ENCODE data around the gene CBFA2T3.

Gene CBFA2T3

DNA sequence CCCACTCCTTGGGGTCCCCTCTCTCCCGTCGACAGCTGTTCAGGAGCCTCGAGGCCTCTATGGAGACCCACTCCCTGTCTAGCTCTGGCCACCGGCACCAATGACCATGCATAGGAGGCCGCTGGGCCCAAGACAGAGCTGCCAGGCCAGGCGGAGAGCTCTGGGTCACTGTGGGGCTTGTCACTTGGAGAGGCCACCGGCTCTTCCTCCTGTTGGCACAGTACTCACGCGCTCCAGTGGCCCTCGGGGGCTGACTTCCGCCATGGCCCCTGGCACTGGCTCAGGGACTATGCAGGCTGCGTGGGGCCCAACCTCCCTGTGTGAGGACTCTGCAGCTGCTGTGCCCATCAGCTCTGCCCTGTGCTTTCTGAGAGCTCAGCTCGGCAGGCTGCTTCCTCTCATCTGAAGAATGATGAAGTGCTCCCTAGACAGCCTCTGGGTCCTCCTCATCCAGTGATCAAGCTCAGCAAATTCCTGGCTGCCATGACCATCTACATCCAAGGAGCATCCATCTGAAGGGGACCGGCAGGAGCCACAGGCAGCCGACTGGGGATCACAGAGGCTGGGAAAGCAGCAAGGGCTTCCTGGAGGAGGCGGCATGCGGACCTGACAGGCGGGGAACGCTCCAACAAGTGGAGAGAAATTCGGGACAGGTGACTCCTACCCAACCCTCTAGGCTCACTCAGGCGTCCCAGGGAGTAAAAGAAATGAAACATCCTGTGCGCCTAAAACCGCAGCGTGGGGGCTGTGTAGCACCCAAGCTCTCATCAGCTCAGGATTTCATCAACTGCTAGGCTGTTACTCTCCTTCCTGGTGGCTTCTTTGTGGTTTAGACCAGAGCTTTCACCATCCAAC is 137.0 kb downstream of the CBFA2T3 start:
- DNase-seq (ENCODE audit: low spot score) = peak; percentile 34

DNA sequence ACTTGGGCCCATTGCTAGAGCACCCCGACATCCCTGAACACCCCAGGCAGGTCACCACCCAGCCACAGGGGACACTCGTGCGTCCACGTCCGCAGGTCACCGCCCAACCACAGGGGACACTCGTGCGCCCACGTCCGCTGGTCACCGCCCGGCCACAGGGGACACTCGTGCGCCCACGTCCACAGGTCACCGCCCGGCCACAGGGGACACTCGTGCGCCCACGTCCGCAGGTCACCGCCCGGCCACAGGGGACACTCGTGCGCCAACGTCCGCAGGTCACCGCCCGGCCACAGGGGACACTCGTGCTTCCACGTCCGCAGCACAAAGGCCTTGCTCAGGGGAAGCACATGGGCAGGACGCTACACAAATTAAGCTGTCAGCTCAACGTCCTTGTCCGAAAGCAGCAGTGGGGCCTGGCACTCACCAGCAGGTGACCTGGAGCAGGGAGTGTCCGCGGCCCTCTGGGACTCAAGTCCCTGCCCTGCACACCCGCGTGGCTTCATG is 137.9 kb downstream of the CBFA2T3 start:
- no peak for DNase-seq (ENCODE audit: low spot score)

DNA sequence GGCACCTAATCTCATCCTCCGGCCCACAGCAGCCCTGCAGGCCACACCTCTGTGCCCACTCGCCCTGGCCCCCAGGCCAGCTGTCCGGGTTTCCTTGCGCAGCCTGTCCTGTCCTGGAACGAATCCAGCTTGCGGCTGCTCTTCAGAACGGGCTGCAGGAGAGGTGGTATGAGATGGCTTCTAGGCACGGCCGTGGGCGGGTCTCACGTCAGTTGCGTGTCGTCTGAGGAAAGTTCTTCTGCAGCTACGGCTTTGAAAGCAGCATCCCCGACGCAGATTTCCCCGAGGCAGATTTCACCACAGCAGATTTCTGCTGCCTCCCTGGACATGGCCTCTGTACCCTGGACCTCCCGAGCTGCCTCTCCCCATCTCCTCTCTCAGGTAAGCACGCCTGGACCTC is 138.4 kb downstream of the CBFA2T3 start:
- DNase-seq (ENCODE audit: low spot score) = no peak

GRCh38 chr16:88837806-88838205 is 139.2 kb downstream of the CBFA2T3 start:
- DNase-seq (ENCODE audit: low spot score) = no peak

DNA sequence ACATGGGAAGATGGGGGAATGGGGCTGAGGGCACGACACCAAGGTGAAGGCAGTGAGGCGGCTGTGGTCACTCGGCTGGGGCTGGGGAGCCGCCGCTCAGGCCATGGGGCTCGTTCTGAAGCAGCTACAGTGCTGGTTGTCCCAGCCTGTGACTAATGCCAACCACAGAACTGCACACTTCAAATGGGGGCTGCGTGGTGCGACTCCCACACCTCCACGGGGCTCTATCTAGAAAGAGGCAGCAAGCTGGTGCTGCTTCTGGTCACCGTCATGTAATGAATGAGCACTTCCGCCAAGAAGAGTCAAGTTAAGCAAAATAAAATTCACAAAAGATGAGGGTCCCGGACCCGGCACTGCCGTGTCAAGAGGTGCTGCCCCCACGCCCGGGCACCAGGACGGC is 140.2 kb downstream of the CBFA2T3 start:
- no peak for DNase-seq (ENCODE audit: low spot score)

DNA sequence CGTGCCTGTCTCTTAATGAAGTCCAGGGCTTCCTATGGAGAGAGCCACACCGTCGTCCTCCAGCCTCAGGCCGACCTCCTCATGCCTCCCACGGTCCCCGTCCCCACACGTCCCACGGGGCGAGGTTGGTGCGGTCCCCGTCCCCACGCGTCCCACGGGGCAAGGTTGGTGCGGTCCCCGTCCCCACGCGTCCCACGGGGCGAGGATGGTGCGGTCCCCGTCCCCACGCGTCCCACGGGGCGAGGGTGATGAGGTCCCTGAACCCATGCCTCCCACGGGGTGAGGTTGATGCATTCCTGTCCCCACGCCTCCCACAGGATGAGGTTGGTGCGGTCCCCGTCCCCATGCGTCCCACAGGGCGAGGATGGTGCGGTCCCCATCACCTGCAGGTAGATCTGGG is 141.2 kb downstream of the CBFA2T3 start:
- no peak for DNase-seq (ENCODE audit: low spot score)

GRCh38 chr16:88835383-88835782 is 141.6 kb downstream of the CBFA2T3 start:
- no peak for DNase-seq (ENCODE audit: low spot score)

DNA sequence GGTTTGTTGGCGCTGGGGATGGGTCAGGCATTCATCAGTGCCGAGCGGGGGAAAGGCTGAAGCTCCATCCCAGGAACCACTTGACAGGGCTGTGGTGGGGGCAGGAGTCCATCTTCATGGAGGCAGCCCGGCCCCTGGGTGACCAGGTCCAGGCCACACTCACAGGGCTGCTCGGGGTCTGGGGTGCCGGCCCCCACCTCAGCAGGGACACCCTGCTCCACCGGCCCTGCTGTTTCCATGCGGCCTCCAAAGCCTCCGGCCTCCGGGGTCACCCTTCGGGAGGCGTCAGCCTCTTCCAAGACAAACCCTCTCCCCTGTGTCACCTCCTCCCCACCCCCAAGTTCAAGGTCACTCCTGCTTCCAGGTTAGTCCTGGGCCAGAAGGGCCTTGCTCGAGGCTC is 142.3 kb downstream of the CBFA2T3 start:
- DNase-seq (ENCODE audit: low spot score) = no peak

- DNase-seq (ENCODE audit: low spot score) = no peak
These were observed 143.9 kb downstream of the CBFA2T3 start for GRCh38 chr16:88833086-88833485.

- no peak for DNase-seq (ENCODE audit: low spot score)
These were observed 145.2 kb downstream of the CBFA2T3 start for GRCh38 chr16:88831838-88832237.

GRCh38 chr16:88830783-88831182 is 146.2 kb downstream of the CBFA2T3 start:
- DNase-seq (ENCODE audit: low spot score) = no peak

DNA sequence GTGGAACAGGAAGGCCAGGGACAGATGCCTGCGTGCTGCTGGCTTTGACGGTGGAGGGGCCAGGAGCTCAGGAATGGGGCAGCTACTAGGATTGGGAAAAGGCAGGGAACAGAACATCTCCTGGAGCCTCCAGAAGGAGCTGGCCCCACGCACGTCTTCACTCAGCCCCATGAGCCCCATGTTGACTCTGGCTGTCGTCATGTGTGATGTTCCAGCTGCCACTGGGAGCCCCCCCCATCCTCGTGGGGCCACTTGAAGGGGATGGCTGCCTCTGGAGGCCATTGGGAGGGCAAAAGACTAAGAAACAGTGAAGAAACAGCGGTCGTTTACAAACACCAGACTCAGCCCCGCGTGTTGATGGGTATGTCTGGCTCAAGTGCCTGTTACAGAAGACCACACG is 146.7 kb downstream of the CBFA2T3 start:
- DNase-seq (ENCODE audit: low spot score) = no peak

GRCh38 chr16:88828711-88829110 is 148.3 kb downstream of the CBFA2T3 start:
- DNase-seq (ENCODE audit: low spot score) = no peak

DNA sequence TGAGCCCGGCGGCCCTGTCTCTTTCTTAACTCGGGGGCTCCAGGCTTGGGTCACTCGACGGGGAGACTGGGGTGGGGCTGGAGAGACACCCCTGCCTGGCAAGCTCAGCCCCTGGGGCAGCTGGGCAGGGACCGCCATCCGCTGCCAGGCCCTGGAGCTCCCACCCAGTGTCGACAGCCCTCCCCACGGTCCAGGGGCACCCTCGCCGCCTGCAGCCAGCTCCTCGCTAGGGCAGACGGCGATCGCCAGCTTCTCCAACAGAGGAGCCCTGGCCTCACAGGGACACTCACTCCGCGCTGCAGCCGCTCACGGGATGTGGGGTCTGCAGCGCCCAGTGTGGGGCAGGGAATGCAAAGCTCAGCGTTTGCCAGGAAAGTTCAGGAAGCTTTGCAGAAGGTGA is 149.3 kb downstream of the CBFA2T3 start:
- DNase-seq (ENCODE audit: low spot score) = no peak

DNA sequence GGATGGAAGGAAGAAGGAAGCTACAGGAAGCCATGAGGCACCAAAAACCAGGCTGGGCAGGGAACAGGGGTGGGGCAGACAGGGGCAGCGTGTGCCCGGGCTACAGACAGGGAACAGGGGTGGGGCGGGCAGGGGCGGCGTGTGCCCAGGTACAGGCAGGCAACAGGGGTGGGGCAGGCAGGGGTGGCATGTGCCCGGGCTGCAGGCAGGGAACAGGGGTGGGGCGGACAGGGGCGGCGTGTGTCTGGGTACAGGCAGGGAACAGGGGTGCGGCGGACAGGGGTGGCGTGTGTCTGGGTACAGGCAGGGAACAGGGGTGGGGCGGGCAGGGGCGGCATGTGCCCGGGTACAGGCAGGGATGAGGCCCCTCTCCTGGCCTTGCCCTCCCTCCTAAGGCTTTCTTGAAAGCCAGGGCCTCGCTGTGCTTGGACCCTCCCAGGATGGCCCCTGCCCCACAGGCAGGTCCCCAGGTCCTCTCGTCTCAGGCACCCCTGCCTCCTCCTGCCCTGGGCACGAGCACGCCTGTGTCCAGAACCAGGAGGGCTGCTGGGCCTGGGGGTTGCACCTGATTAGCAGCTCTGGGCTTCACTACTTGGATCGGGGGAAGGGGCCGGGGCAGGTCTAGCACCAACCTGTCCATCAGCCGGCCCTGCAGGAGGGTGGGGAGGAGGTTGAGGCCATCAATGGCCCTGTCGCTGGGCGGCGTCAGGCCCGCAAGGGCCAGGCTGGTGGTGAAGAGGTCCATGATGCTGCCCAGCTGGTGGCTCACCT is 150.8 kb downstream of the CBFA2T3 start:
- DNase-seq (ENCODE audit: low spot score) = no peak

DNA sequence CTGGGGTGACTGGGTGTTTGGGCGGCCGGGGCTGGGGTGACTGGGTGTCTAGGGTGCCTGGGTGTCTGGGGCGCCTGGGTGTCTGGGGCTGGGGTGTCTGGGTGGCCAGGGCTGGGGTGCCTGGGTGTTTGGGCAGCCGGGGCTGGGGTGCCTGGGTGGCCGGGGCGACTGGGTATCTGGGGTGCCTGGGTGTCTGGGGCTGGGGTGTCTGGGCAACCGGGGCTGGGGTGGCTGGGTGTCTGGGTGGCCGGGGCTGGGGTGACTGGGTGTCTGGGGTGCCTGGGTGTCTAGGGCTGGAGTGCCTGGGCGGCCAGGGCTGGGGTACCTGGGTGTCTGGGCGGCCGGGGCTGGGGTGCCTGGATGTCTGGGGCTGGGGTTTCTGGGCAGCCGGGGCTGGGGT is 151.9 kb downstream of the CBFA2T3 start:
- DNase-seq (ENCODE audit: low spot score) = no peak

All from putamen (tissue), 1 donor.